GM21528 (cell line): ENCODE measurements around the gene CMPK2.
"Not testable (repeated sequence)": the region's sequence is repeated elsewhere in the genome, so short reads cannot be mapped to it uniquely, and the experiment has no call there.

ENCODE experiments used
- ATAC-seq: cut with Tn5 transposase; IDR thresholded peaks from one replicate; pipeline ENCODE4 v1.9.1; 2021; ENCODE audit warnings: mild to moderate bottlenecking, moderate library complexity; ENCODE audit not compliant: unreplicated experiment, low FRiP score

CMPK2 gene, protein sequence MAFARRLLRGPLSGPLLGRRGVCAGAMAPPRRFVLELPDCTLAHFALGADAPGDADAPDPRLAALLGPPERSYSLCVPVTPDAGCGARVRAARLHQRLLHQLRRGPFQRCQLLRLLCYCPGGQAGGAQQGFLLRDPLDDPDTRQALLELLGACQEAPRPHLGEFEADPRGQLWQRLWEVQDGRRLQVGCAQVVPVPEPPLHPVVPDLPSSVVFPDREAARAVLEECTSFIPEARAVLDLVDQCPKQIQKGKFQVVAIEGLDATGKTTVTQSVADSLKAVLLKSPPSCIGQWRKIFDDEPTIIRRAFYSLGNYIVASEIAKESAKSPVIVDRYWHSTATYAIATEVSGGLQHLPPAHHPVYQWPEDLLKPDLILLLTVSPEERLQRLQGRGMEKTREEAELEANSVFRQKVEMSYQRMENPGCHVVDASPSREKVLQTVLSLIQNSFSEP

DNA sequence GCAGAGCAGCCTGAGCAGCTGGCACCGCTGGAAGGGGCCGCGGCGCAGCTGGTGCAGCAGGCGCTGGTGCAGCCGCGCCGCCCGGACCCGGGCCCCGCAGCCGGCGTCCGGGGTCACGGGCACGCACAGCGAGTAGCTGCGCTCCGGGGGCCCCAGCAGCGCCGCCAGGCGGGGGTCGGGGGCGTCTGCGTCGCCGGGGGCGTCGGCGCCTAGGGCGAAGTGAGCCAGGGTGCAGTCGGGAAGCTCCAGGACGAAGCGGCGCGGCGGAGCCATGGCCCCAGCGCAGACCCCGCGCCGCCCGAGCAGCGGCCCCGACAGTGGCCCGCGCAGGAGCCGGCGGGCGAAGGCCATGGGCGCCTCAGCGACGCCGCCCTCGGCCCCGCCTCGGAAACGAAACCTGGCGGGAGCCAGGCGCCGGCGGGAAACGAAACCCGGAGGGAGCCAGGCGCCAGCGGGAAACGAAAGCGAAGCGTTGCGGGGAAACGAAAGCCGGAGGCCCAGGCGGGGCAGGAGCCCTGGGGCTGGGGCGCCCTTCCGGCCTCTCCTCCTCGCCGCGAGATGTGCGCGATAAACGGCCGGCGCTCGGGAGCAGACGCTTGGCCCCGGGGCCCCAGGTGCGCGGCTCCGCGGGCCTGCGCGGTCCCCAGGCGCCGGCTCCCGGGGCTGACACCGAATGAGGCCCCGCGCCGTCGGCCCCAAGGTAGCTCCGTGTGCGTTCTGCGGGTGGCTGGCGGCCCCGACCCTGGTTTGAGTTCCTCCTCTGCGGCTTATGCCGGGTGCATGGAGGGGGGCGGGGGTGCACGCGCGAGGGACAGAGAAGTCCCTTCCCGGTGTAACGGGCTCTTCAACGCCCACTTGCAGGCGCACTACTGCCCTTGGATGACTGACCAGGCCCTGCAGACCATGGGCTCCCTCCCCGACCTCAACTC lies at the start of gene CMPK2:
Gene CMPK2 (minus strand): TSS at position 562 of the 929 bp plus-strand sequence. CDS start 211 bp downstream, at position 351.
- ATAC-seq: peak; percentile 81

DNA sequence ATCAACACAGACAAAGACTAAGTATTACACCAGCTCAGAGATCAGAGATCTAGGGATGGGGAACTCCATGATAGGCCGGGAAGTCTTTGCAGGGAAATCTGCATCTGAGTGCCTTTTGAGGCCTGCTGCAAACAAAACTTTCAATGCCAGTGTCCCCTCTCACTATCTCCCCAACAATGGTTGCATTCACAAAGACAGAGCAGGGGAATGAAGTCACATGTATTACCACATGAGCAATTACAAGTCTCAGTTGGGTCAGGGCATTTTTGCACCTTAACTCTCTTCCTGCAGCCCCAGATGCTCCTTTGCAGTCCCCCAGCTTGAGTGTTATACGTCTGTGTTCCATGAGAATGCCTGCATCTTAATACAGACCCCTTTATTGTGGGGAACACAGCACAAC lies 49.7 kb upstream of the CMPK2 start:
- ATAC-seq: no peak

DNA sequence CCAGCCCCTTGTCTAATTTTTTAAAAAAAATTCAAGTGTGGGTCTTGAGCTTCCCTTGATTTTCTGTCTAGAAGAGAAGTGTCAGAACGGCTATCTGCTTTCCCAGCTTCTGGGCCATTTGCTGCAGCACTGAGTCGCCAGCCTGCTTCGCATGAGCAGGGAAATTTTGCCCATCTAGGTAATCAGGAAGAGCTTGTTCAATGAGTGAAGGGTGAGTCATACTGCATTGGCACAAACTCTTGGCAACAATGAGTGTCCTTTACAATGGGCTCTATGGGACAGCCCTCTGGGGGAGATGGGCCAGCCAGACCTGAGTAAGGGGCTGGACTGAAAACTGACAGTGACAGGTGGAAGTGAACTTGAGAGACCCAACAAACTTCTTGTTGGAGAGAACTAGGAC lies 49.1 kb upstream of the CMPK2 start:
- no peak for ATAC-seq

DNA sequence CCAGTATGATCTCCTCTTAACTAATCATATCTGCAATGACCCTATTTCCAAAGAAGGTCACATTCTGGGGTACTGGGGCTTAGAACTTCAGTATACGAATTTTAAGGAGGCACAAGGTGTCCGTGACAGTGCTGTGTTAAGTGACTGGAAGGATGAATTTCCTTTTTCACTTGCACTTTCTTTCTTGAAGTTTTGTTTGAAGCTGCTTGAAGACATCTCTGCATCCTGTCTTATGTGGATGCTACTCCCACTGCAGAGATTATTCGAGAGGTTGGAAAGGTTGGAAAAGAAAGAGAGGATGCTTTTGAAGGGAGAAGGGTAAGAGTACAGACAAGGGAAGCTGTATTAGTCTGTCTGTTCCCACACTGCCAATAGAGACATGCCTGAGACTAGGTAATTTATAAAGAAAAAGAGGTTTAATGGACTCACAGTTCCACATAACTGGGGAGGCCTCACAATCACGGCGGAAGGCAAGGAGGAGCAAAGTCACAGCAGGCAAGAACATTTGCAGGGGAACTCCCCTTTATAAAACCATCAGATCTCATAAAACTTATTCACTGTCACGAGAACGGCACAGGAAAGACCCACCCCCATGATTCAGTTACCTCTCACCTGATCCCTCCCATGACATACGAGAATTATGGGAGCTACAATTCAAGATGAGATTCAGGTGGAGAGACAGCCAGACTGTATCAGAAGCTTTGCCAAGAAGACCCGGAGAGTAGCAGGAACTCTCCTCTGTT lies 47.9 kb upstream of the CMPK2 start:
- ATAC-seq: no peak

DNA sequence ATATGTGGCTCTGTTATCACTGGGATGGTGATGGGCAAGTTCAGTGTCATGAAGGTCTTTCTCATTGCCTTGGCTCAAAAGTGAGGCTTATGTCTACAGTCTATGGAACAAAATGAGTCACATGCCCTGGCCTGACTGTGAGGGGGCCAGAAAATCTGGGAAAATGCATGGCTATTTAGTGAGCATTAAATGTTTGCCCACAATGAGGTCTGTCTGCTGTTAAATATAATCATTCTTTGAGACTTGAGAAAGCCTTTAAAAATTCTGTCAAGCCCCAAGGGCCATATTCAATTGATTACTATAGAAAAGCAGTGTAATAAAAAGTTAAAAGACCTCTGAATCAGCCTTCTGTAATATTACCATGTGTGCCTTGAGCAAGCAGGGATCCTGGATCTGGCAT lies 46.0 kb upstream of the CMPK2 start:
- no peak for ATAC-seq

DNA sequence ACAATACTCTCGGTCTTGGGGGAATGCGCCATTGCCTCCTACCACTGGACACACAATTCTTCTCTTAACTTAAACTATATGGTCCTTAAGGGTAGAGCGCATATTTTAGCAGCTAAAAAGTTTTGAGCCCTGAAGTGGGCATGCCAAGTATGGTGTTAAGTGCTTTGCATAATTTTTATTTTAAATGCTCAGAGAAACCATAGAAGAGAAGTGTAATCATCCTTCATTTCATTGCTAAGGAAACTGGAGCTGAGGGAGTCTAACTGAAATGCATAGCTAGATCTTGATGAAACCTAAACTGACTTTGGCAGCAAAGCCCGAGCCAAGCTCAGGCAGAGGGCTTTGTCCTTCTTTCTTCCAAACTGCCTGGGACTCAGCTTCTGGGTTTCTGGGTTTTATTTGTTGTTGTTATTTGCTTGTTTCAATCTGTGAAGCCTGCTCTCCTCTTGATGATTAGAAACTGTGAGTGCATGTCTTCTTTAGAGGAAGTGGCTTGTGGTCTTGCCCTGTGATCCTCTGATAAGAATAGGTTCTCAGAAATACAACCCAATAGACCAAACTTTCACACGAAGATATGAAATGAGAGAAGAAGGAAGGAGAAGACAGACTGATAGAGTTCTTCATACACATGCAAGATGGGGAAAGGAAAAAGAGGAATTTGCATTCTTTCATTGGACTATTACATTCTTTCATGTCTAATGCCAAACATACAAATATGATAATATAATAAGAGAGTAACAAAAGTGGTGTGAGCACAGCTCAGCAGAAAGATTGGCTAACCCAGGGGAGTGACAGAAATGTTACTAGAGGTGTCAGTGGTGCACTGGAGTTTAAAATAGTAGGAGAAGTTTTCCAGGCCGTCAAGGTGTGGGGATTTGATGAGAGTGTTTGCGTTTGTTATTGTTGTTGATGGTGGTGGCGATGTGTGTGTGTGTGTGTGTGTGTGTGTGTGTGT lies 44.0 kb upstream of the CMPK2 start:
- peak; percentile 99 for ATAC-seq

DNA sequence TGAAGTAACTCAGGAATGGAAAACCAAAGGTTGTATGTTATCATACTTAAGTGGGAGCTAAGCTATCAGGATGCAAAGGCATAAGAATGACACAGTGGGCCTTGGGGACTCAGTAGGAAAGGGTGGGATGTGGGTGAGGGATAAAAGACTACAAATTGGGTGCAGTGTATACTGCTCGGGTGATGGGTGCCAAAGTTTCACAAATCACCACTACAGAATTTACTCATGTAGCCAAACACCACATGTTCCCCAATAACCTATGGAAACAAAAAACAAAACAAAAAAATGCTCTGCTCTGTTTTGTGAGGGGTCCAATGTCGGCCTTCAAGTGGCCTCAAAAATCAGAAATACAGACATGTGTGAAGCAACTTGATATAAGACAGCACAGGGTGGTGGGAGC lies 42.6 kb upstream of the CMPK2 start:
- no peak for ATAC-seq

DNA sequence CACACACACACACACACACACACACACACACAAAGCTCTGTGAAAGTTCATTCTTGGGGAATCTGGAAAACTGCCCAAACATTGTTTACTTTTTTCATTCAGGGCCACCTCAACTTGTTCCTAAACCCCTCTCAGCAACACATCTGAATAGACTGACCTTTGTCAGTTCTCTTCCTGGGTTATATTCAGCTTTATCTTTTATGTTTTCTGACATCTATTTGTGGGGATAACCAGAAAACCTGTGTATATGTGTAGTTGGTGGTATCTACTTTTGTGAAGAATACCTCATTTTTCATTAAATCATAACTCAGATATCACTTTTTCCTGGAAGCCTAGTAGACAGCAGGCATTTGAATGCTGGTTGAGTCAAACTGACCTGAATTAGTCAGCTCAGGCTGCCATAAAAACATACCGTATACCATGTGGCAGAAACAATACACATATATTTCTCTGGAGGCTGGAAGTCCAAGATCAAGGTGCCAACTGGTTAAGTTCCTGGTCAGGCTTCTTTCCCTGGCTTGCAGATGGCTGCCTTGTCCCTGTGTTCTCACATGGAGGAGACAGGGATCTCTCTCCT lies 40.5 kb upstream of the CMPK2 start:
- ATAC-seq: no peak

DNA sequence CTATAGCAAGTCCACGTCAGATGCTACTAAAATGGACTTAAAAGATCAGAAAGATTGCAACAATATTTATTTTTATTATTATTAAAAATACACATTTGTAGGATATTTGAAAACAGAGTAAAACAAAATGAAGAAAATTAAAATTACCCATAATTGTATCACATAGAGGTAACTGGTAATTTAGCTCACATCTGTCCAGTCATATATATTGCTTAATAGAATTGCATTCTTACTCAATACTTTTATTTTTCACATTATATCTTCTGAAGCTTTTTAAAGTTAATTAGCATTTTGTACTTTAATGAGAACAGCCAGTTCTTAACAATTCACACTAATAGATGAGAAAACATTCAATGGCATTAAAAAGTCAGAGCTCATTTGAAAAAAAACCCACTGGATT lies 40.0 kb upstream of the CMPK2 start:
- ATAC-seq: no peak

DNA sequence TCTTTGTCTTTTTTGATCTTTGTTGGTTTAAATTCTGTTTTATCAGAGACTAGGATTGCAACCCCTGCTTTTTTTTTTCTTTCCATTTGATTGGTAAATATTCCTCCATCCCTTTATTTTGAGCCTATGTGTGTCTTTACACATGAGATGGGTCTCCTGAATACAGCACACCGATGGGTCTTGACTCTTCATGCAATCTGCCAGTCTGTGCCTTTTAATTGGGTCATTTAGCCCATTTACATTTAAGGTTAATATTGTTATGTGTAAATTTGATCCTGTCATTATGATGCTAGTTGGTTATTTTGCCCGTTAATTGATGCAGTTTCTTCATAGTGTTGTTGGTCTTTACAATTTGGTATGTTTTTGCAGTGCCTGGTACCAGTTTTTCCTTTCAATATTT lies 36.9 kb upstream of the CMPK2 start:
- ATAC-seq: not testable (repeated sequence)

DNA sequence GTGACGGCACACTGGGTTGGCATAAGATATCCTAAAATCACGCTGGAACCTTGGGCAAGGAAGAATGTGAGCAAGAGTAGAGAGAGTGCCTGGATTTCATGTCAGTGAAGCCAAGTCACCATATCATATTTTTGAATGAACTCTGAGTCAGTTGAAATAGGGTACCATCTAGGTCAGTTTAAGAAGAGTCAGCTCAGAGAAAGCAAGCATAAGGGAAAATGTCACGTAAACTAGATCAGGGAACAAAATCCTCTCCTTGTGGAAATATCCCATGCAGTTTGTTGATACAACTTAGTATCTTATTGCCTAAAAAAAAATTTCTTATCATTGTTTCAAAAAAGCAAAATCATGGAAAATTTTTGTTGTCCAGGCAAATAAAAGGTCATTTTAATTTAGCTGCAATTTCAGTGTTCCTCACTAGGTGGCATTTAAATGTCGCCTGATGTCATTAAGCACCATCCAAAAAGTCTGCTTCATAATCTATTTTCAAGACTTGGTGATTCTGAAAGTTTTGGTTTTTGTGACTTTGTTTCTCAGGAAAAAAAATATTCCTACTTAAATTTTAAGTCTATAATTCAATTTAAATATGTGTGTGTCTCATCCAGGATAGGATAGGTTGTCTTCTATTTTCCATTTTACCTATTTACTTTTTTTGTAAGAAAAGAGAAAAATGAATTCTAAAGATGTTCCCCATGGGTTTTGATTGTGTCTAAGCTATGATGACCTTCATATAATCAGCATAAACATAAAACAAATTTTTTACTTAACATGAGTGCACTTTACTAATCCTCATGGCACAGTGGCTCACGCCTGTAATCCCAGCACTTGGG lies 31.4 kb upstream of the CMPK2 start:
- no peak for ATAC-seq

DNA sequence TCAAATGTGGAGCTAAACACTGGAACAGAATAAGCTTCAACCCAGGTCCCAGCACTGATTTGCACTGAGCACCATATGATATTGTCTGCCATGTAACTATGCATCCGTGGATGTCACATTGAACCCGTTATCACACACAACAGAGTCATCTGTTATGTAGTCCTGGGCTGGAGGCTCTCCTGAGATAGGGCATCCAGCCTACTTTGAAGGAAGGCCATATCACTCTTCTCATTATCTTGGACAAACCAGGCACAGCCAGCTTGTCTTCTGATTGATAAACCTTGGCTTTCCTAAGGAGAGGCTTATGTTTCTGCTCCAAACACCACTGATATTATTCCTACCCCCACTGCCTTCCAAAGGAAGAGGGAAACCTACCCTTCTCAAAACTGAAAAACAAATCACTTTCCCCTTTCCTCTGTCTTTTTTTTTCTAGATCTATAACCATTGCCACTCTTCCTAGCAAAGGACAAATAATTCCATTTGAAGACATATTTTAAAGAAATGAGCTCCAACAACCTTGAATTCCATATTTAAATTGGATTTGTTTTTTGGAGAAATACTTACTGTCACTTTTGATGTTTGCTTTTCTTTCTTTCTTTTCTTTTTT lies 28.3 kb upstream of the CMPK2 start:
- no peak for ATAC-seq

DNA sequence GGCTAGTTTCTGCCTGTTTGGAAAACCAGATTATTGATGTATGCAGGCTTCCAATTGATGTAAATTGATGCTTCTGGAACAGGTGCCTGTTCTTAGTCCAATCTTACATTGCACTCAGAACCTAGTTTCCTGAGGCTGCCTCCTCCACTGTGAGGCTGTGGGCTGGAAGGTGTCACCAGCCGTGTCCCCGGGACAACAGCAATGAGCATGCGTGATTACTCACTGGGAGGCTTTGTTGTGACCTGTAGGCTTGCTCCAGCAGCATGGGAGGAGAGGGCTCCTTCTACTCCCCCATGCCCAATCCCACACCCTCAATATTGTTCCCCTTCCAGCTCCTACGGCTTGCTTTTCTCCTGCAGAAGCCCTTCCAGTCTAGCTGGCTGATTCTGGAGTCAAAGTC lies 23.0 kb upstream of the CMPK2 start:
- ATAC-seq: no peak

DNA sequence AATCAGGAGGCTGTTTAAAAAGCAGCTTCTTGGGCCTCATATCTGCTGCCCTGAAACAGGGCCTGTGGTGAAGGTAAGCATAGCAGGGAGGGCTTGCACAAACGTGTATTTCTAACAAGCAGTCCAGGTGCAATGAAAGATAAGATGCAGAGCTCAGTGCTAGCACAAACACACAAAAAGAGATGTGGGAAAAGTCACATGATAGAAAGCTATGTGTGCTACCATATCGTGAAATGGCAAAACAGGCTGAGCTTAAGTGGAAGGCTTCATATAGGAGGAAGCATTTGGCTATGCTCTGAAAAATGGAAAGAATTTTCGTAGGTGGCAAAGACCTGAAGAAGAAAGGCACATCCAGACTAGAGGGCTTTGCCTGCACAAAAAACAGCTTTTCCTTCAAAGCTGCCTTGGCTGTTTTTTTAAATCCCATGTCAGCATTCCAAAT lies 22.1 kb upstream of the CMPK2 start:
- no peak for ATAC-seq

DNA sequence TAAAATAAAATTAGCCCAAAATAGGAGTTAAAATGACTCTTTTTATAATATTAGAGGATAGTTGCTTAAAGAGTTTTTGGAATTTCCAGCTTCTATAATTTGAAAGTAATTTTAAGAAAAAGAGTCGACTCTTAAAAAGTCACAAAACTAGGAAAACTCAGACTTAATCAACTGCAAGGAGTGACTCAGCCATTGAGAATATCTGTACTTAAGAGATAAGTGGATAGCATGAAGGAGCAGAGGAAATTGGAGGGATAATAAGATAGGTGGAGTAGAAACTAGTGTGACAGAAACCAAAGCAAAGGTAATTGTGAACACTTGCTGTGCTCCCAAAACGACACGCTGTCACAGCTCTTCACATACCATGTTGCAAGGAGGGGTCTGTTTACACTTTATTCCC lies 20.3 kb upstream of the CMPK2 start:
- no peak for ATAC-seq

DNA sequence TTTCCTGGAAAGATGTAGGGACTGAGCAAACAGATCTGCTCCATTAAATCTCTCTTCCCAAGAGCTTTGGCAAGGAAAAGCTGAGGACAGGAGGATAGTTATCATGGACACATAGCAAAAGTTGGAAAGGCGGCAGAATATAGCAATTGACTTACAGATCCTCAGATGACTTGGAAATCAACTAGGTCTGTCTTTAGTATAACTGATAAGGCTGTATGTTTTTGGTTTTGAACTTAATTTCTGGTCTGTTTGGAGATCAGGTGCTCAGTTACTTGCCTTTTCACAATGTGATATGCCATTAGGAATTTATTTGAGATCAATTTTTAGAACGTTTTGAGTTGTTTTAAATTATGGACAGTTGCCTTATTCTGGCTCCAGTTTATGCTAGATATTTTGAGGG lies 19.8 kb upstream of the CMPK2 start:
- no peak for ATAC-seq

DNA sequence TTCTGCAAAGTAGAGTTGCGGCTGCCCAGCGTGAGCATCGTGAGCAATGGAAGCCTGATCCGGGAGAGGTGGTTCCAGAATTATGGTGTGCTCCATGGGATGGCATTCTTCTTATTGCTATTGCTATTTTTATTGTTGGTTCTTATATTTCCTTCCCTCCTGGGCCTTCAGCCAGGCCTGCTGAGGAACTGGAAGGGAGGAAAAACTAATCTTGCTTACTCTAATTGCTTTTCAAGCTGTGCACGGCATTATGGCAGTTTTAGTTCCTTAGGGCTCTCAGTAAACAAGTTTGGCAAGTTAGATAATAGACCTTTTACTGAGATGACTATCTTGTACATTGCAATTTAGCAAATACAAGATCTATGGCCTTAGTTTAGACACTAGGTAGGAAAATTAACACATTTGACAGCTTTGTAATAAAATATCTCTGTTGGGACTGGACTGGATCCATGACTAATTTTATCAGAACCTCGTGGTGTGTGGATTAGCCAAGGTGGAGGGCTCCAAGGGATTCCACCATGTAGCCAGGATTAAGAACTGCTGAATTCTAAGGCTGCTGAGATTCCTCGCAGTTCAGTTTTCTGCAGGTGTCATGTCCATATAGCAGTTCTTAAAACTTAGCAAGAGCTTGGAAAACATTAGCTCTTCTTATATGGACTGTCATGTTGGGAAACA lies 17.9 kb upstream of the CMPK2 start:
- no peak for ATAC-seq
